Stimulated activated memory B cell treated with anti-CD40 and anti-IgM and Interleukin-4, amounts not matched to agents 10 μg/mL and 1 μg/mL and 100 μg/mL, for 72 hours (primary cell): ENCODE results near the gene FAM20C.
"Not testable (repeated sequence)": the region's sequence is repeated elsewhere in the genome, so short reads cannot be mapped to it uniquely, and the experiment has no call there.

ENCODE experiments used
- ATAC-seq: fragments of 150-1000 bp; cut with Tn5 transposase; 2 replicates; pipeline ENCODE4 v1.10.0; 2021
- H3K27ac Mint-ChIP-seq: one replicate; pipeline ENCODE4 v1.8.0; 2022; ENCODE audit warnings: mild to moderate bottlenecking, mixed read lengths
- H3K27me3 Mint-ChIP-seq: one replicate; pipeline ENCODE4 v1.8.0; 2022; ENCODE audit warnings: mixed read lengths
- H3K36me3 Mint-ChIP-seq: one replicate; pipeline ENCODE4 v1.8.0; 2022; ENCODE audit warnings: mixed read lengths
- H3K4me1 Mint-ChIP-seq: one replicate; pipeline ENCODE4 v1.8.0; 2022; ENCODE audit warnings: mixed read lengths
- H3K4me3 Mint-ChIP-seq: one replicate; pipeline ENCODE4 v1.8.0; 2022; ENCODE audit warnings: mild to moderate bottlenecking, moderate library complexity, mixed read lengths
- H3K9me3 Mint-ChIP-seq: one replicate; pipeline ENCODE4 v1.8.0; 2022; ENCODE audit warnings: mixed read lengths

The FAM20C gene

DNA sequence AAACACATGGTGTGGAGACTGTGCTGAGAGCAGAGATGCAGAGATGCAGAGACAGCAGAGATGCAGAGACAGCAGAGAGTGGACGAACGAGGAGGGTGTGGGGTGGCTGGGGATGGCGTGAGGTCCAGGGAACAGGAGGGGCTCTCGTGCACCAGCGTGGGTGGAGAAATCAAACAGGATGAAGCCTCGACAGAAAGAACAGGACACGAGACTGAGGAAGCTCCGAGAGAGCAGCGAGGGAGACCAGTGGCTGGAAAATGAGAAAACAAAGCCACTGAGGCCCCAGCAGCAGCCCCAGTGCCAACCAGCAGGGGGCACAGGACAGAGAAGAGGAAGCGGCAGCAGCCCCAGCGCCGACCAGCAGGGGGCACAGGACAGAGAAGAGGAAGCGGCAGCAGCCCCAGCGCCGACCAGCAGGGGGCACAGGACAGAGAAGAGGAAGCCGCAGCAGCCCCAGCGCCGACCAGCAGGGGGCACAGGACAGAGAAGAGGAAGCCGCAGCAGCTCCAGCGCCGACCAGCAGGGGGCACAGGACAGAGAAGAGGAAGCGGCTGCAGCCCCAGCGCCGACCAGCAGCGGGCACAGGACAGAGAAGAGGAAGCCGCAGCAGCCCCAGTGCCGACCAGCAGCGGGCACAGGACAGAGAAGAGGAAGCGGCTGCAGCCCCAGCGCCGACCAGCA is 70.4 kb downstream of the FAM20C start:
- Mint-ChIP-seq H3K4me1 (peaks cover 11% of the 10 kb centered on the region), H3K36me3 (peaks cover 10% of the 10 kb centered on the region), H3K9me3 (peaks cover 17% of the 10 kb centered on the region)
- not testable (repeated sequence) for H3K27ac Mint-ChIP-seq, H3K27me3 Mint-ChIP-seq, ATAC-seq, H3K4me3 Mint-ChIP-seq

DNA sequence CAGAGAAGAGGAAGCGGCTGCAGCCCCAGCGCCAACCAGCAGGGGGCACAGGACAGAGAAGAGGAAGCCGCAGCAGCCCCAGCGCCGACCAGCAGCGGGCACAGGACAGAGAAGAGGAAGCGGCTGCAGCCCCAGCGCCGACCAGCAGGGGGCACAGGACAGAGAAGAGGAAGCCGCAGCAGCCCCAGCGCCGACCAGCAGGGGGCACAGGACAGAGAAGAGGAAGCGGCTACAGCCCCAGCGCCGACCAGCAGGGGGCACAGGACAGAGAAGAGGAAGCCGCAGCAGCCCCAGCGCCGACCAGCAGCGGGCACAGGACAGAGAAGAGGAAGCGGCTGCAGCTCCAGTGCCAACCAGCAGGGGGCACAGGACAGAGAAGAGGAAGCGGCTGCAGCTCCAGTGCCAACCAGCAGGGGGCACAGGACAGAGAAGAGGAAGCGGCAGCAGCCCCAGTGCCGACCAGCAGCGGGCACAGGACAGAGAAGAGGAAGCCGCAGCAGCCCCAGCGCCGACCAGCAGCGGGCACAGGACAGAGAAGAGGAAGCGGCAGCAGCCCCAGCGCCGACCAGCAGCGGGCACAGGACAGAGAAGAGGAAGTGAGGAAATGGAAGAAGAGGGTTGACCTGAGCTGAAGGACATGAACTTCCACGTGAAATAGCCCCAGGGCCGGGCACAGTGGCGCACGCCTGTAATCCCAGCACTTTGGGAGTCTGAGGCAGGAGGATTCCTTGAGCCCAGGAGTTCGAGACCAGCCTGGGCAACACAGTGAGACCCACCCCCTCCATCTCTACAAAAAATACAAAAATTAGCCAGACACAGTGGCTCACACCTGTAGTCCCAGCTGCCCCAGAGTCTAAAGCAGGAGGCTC is 71.3 kb downstream of the FAM20C start:
- ATAC-seq, H3K4me3 Mint-ChIP-seq, H3K27me3 Mint-ChIP-seq, H3K27ac Mint-ChIP-seq: not testable (repeated sequence)
- H3K9me3 Mint-ChIP-seq: peaks cover 17% of the 10 kb centered on the region
- H3K36me3 Mint-ChIP-seq: peaks cover 10% of the 10 kb centered on the region
- H3K4me1 Mint-ChIP-seq: peaks cover 11% of the 10 kb centered on the region

DNA sequence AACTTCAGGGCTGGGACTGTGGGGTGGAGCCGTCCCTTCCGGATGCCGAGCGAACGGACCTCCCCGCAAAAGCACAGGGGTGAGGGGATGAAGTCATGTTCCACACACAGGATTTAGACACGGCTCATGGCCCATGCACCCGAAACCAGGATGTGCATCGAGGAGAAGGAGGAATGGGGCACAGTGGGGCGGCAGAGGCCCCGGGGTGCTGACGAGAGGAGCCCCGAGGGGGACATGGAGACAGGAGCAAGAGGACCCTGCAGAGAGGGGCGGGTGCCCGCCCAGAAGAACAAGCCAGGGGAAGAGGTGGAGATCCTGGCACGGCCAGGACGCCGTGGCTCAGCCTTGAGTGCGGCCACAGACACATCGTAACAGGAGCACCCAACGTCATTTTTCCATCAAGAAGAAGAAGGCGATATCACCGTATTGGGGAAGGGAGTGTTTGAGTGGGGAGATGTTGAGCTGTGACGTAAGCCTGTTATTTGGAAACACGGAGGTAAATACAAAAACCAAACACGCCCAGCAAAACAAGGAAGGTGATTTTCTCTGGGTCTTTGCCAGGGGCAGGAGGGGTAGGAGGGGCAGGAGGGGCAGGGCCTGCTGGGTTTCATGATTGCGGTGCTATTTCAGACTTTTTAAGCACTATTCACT is 72.3 kb downstream of the FAM20C start:
- peaks cover 10% of the 10 kb centered on the region for H3K36me3 Mint-ChIP-seq
- H3K4me3 Mint-ChIP-seq: no peak overlapping the region
- peaks cover 17% of the 10 kb centered on the region for H3K9me3 Mint-ChIP-seq
- ATAC-seq: no peak
- H3K4me1 Mint-ChIP-seq: peaks cover 11% of the 10 kb centered on the region
- H3K27ac Mint-ChIP-seq: no peak overlapping the region
- peaks cover 5% of the 10 kb centered on the region for H3K27me3 Mint-ChIP-seq

DNA sequence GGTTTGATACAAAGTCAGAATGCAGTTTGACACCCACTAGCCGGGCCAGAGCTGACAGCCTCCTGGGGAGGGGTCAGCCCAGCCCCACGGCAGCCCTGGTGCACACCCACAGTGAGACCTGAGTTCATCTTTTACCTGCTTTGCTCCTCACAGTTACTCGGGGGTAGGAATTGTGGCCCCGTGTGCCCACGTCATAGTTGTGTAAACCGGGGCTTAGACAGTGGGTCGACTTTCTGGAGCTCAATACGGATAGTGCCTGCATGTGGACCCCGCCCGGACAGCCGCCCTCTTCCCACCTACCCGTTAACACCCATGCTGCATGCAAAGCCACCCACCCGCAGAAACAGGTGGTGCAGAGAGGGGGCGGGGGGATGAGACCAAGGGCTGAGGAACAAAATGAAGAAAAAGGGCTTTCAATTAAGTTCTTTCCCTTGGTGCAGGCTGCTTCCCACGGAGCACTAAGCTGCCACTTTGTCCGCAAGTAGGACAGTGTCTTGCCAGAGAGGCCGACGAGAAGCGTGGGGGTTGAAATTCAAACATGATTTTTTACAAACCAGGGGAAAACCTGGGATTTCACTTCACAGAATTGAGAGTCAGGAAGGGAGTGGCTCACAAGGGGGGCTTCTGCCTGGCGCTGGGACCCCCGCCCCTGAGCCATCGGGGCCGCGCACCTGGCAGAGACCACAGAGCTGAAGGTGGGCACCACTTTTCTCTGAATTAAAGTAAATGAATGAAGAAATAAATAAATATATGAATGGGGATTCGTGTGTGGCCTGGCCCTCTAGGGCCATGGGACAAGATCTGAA is 73.0 kb downstream of the FAM20C start:
- Mint-ChIP-seq H3K27me3 (peaks cover 12% of the 10 kb centered on the region), H3K4me3 (no peak overlapping the region), H3K9me3 (peaks cover 17% of the 10 kb centered on the region), H3K36me3 (peaks cover 10% of the 10 kb centered on the region), H3K4me1 (peaks cover 11% of the 10 kb centered on the region), H3K27ac (no peak overlapping the region)
- no peak for ATAC-seq

DNA sequence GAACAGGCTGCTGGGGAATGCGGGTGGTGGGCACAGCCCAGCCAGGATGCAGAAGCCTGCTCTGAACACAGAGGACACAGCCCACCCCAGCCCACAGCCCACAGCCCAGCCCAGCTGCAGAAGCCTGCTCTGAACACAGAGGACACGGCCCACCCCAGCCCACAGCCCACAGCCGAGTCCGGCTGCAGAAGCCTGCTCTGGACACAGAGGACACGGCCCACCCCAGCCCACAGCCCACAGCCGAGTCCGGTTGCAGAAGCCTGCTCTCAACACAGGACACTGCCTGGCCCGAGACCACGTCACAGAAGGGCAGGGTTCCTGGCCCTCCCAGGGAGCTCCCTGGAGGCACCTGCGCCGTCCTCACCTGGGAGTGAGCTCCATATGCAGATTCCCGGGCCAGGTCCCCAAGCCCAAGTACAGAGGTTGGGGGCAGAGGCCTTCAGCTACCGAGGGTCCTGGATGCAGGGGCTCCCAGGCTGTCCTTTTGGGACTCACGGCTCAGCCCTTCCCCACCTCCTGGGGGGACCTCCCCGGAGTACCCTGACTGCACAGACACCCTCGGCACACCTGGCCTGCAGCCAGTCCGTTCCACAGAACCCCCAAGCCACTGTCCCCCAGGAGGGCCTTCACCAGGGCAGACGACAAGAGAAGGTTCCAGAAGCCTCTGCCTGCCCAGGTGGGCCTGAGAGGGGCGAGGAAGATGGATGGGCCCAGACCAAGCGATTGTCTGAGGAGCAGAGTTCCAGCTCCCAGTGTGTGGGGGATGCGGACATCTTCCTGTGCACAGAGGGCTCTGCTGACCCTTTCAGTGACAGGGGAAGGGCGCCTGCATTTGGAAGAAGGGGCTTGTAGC is 73.9 kb downstream of the FAM20C start:
- Mint-ChIP-seq H3K27me3 (peaks cover 12% of the 10 kb centered on the region), H3K36me3 (peaks cover 10% of the 10 kb centered on the region), H3K27ac (no peak overlapping the region), H3K4me3 (no peak overlapping the region), H3K9me3 (peaks cover 17% of the 10 kb centered on the region), H3K4me1 (peaks cover 11% of the 10 kb centered on the region)
- ATAC-seq: peak; percentile 35

DNA sequence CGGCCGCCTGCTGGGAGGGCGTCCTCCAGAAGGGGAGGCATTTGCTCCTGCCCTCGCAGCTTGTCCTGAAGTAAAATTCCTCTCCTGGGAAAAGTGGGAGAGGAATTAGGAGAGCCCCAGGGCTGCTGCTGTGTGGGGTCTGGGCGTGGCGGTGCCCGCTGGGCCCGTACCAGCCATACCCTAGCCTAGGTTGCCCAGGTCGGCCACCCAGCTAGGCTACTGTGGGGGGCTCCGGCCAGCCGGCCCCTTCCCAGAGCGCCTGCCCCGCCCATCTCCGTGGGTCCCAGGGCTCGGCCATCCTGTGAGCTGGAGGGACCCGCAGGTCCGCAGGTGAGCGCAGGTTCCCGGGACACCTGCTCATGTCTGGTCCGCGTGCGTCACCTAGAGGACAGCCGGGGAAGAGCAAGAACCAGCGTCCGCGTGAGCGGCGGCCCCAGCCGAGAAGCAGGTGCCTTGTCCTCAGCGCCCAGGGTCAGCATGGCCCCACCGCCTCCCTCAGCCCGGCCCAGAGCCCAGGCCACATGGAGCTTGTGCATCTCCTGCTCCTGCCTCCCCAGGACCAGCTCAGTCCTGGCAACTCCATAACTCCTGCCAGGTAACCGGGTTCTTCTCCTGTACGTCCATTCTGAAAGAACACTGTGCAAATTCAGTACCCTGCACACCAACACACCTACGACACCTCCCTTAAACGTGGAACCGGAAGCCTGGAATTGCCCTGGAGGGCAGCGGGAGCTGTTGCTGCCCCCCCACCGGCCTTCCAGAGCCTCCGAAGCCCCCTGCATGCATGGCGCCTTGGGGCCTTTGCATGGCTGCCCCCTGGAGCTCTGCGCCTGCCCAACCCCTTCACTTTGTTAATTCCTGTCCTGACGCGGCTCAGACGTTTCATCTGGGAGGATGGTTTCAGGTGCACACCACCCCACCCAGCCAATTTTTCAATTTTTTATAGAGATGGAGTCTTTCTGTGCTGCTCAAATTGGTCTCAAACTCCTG is 74.8 kb downstream of the FAM20C start:
- Mint-ChIP-seq H3K4me1 (peaks cover 6% of the 10 kb centered on the region), H3K36me3 (peaks cover 6% of the 10 kb centered on the region), H3K4me3 (no peak overlapping the region), H3K27ac (no peak overlapping the region), H3K9me3 (peaks cover 14% of the 10 kb centered on the region), H3K27me3 (peaks cover 12% of the 10 kb centered on the region)
- ATAC-seq: peak; percentile 53

DNA sequence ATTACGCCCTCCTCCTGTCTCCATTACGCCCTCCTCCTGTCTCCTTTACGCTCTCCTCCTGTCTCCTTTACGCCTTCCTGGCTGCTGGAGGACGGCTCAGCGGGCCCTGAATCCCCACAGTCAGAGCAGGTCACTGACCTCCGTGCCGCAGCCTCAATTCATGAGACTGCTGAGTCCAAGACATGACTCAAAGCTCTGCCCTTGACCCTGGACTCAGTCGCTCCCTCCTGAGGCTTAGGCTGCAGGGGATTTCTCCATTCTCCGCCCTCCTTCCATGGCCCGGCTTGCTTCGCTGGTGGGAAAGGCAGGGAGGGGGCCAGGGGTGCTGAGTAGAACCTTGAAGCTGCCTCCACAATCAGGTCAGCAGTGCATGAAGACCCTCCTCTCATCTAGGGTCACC is 76.6 kb downstream of the FAM20C start:
- no peak for ATAC-seq
- Mint-ChIP-seq H3K27me3 (peaks cover 12% of the 10 kb centered on the region), H3K4me1 (no peaks in the 10 kb centered on the region), H3K27ac (no peak overlapping the region), H3K36me3 (peaks cover 12% of the 10 kb centered on the region), H3K9me3 (peaks cover 20% of the 10 kb centered on the region), H3K4me3 (no peak overlapping the region)

DNA sequence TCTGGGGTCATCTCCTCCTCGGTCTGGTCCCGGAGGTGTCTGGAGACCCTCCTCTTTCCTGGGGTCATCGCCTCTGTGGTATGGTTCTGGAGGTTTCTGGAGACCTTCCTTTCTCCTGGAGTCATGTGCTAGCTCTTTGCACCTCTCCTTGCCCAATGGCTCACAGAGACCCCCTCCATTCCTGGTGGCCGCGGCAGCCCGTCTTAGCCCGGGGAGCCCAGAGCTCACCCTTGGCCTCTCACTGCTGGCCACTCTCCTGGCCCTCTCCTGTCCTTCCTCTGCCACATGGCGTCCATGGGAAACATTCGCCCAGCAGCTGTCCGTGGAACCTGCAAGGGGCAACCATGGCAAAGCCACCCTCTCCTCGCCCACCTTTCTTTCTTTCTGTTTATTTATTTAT is 77.3 kb downstream of the FAM20C start:
- Mint-ChIP-seq H3K4me3 (no peak overlapping the region), H3K4me1 (no peaks in the 10 kb centered on the region), H3K36me3 (peaks cover 12% of the 10 kb centered on the region), H3K27ac (no peak overlapping the region), H3K9me3 (peaks cover 17% of the 10 kb centered on the region), H3K27me3 (peaks cover 12% of the 10 kb centered on the region)
- no peak for ATAC-seq

DNA sequence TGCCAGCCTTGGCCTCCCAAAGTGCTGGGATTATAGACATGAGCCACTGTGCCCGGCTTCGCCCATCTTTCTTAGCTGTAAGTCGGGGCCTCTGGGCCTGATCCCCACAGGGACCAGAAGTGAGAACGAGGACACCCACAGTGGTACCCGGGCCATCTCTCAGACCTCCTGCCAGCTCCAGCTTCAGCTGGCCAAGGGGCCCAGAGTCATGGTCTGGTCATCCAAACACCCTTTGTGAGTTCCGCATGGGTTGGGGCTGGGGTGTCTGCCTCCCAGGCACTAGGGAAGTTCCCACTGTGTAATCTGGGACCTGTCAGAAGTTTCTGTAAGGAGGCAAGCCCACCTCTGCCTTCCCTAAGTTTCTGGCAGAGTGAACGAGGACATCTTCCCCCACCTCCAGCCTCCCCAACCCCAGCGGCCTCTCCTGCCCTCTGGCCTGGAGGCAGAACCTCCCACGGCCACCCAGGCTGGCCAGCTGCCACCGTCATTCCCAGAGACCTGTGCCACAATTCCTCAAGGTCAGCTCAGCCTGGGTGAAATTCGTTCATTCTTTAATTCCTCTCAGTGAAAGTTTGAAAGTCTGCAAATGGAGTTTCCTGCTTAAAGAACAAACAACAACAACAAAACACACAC is 78.1 kb downstream of the FAM20C start:
- Mint-ChIP-seq H3K4me3 (no peak overlapping the region), H3K27ac (no peak overlapping the region), H3K27me3 (peaks cover 12% of the 10 kb centered on the region), H3K4me1 (no peaks in the 10 kb centered on the region), H3K9me3 (peaks cover 16% of the 10 kb centered on the region), H3K36me3 (peaks cover 12% of the 10 kb centered on the region)
- no peak for ATAC-seq

DNA sequence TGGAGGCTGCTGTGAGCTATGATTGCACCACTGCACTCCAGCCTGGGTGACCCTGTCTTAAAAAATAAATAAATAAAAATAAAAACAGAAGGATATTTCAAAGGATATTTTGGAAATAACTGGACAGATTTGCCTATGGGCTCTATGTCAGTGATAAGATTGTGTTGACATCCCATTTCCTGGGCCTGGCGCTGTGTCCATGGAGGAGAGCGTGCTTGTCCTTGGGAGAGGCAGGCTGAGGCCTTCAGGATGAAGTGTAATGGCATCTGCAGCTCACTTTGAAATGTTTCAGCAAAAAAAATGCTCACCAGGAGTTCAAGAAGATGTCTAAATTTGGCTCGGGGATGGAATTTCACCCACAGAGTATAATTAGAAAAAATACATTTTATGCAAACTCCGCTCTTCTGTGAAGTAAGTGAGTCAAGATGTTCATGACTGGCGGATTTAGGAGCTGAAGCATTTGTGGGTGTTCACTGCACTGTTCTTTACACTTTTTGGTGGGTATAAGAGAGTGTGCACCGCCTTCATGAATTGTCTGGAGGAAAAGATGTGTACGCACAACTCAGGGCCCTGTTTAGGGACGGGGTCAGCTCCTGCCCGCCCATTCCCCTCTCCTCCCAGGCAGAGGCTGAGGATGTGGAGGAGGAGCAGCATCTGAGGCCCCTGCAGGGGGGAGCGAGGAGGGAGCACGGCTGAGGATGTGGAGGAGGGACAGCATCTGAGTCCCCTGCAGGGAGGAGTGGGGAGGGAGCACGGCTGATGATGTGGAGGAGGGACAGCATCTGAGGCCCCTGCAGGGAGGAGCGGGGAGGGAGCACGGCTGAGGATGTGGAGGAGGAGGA is 79.1 kb downstream of the FAM20C start:
- no peak overlapping the region for H3K4me3 Mint-ChIP-seq
- peaks cover 12% of the 10 kb centered on the region for H3K27me3 Mint-ChIP-seq
- no peaks in the 10 kb centered on the region for H3K4me1 Mint-ChIP-seq
- peaks cover 16% of the 10 kb centered on the region for H3K9me3 Mint-ChIP-seq
- H3K27ac Mint-ChIP-seq: no peak overlapping the region
- ATAC-seq: no peak
- peaks cover 12% of the 10 kb centered on the region for H3K36me3 Mint-ChIP-seq

DNA sequence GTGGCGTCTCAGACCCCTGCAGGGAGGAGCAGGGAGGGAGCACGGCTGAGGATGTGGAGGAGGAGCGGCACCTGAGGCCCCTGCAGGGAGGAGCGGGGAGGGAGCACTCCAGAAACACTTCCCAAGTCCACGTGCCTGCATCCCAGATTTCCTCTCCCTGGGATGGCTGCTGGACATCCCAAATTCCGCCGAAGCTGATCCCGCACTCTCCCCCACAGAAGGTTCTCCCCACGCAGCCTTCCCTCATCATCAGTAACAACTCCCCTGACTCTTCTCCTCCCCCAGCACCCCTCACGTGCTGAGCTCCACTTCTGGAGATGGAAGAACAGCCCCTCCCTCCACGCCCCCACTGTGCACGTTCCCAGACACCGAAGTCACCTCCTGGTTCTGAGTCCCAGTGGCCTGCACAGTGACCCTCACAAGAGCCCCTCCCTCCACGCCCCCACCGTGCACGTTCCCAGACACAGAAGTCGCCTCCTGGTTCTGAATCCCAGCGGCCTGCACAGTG is 79.8 kb downstream of the FAM20C start:
- H3K36me3 Mint-ChIP-seq: peaks cover 12% of the 10 kb centered on the region
- ATAC-seq: no peak
- H3K9me3 Mint-ChIP-seq: peaks cover 16% of the 10 kb centered on the region
- peaks cover 15% of the 10 kb centered on the region for H3K27me3 Mint-ChIP-seq
- no peaks in the 10 kb centered on the region for H3K4me1 Mint-ChIP-seq
- H3K4me3 Mint-ChIP-seq: no peak overlapping the region
- H3K27ac Mint-ChIP-seq: no peak overlapping the region

DNA sequence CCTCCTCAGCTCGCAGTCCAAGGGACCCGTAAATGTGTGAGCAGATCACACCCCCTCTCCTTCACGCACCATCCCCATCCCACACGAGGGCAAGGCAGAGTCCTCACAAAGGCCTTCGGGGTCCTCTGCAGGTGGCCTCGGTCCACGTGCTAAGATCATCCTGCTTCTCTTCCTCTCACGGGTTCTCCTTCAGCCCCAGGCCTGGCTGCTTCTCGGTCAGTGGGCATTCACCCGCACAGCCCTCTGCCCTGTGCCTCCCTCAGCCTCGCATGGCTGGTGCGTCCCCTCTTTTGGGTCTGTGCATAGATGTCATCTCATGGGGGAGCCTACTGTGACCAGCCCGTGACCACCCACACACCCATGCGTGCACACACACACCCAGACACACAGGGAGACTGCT is 80.3 kb downstream of the FAM20C start:
- no peaks in the 10 kb centered on the region for H3K4me1 Mint-ChIP-seq
- ATAC-seq: no peak

More for the DNA sequence above, 80.3 kb downstream of the FAM20C start:
- H3K9me3 Mint-ChIP-seq: peaks cover 19% of the 10 kb centered on the region
- H3K27me3 Mint-ChIP-seq: peaks cover 19% of the 10 kb centered on the region
- H3K27ac Mint-ChIP-seq: no peak overlapping the region
- peaks cover 12% of the 10 kb centered on the region for H3K36me3 Mint-ChIP-seq
- no peak overlapping the region for H3K4me3 Mint-ChIP-seq
